HepG2 (cell line): ENCODE results near the gene COLEC12. TPM values are rescaled to one million over a fixed set of nuclear protein-coding genes. Genes with fewer than 3 reads are reported as not detected.

Experiments used
- AKAP8 ChIP-seq: sonication (generic); formaldehyde crosslinking; IDR thresholded peaks from 2 replicates; pipeline ENCODE4 v1.5.1; 2020; ENCODE audit warnings: mild to moderate bottlenecking, missing genetic modification reagents
- BRD4 ChIP-seq: sonication (generic); formaldehyde crosslinking; IDR thresholded peaks from 2 replicates; pipeline ENCODE4 v1.4.0; 2020; ENCODE audit warnings: missing genetic modification reagents
- GABPA ChIP-seq, 2 experiments: IDR thresholded peaks; 2 replicates each; pipeline ENCODE4 v1.6.1; 2011 to 2016; ENCODE audit warnings: low read depth in 2 of 2, low read length in 1 of 2, missing biosample characterization in 1 of 2, missing genetic modification characterization in 1 of 2
- HCFC1 ChIP-seq: fragments of 150-350 bp; IDR thresholded peaks from 2 replicates; pipeline ENCODE4 v1.6.1; 2014; ENCODE audit warnings: low read depth, low read length
- IKZF5 ChIP-seq: IDR thresholded peaks from 2 replicates; pipeline ENCODE4 v1.6.1; 2018; ENCODE audit warnings: missing genetic modification reagents, mild to moderate bottlenecking, missing compliant biosample characterization
- ONECUT2 ChIP-seq: sonication (generic); formaldehyde crosslinking; IDR thresholded peaks from 2 replicates; pipeline ENCODE4 v1.4.0; 2020; ENCODE audit warnings: missing genetic modification reagents
- RBM22 ChIP-seq: fragments of 200-400 bp; formaldehyde crosslinking; optimal IDR thresholded peaks from 2 replicates; pipeline ENCODE3; 2017; ENCODE audit warnings: mild to moderate bottlenecking, low read length, moderate library complexity
- SP1 ChIP-seq, 2 experiments: fragments of 450-650 bp in 1 of 2; sonication (generic) in 1 of 2; formaldehyde crosslinking in 1 of 2; IDR thresholded peaks; 2 replicates each; pipeline versions ENCODE4 v1.4.0 to v1.6.1; 2016 to 2020; ENCODE audit warnings: missing genetic modification reagents in 1 of 2
- STAG1 ChIP-seq: sonication (generic); formaldehyde crosslinking; IDR thresholded peaks from 2 replicates; pipeline ENCODE4 v1.4.0; 2020; ENCODE audit warnings: missing genetic modification reagents
- TOPORS ChIP-seq: sonication (generic); formaldehyde crosslinking; IDR thresholded peaks from 2 replicates; pipeline ENCODE4 v1.8.0; 2023; ENCODE audit warnings: mild to moderate bottlenecking, missing genetic modification reagents
- ZNF18 ChIP-seq: sonication (generic); formaldehyde crosslinking; IDR thresholded peaks from 2 replicates; pipeline ENCODE4 v1.8.0; 2022; ENCODE audit warnings: mild to moderate bottlenecking, missing genetic modification reagents; ENCODE audit not compliant: insufficient replicate concordance
- ZNF501 ChIP-seq: sonication (generic); formaldehyde crosslinking; IDR thresholded peaks from 2 replicates; pipeline ENCODE4 v1.5.1; 2020; ENCODE audit warnings: mild to moderate bottlenecking, moderate library complexity, missing genetic modification reagents
- ZNF609 ChIP-seq: sonication (generic); formaldehyde crosslinking; IDR thresholded peaks from 2 replicates; pipeline ENCODE4 v1.4.0; 2020; ENCODE audit warnings: mild to moderate bottlenecking, missing genetic modification reagents, borderline replicate concordance
- ZNF619 ChIP-seq: sonication (generic); formaldehyde crosslinking; IDR thresholded peaks from 2 replicates; pipeline ENCODE4 v1.4.0; 2020; ENCODE audit warnings: mild to moderate bottlenecking, missing genetic modification reagents
- ZNF710 ChIP-seq: sonication (generic); formaldehyde crosslinking; IDR thresholded peaks from 2 replicates; pipeline ENCODE4 v1.5.0; 2020; ENCODE audit warnings: mild to moderate bottlenecking, missing genetic modification reagents, borderline replicate concordance
- ZNF768 ChIP-seq: sonication (generic); formaldehyde crosslinking; IDR thresholded peaks from 2 replicates; pipeline ENCODE4 v1.4.0; 2020; ENCODE audit warnings: missing genetic modification reagents
- ZNF784 ChIP-seq: sonication (generic); formaldehyde crosslinking; IDR thresholded peaks from 2 replicates; pipeline ENCODE4 v1.5.1; 2020; ENCODE audit warnings: missing genetic modification reagents, mild to moderate bottlenecking, borderline replicate concordance
- ZSCAN9 ChIP-seq: IDR thresholded peaks from 2 replicates; pipeline ENCODE4 v1.6.1; 2016; ENCODE audit warnings: borderline replicate concordance
- polyA plus RNA-seq, 8 experiments: library from polyadenylated mRNA; depleted of rRNA in 3 of 8; stranded (reverse) in 7 of 8; unstranded in 1 of 8; fragments of >200 nt; fragmentation: Illumina TruSeq in 4 of 8; extraction: Trizol in 4 of 8; gene quantifications; 2 replicates each; pipeline versions ENCODE4 v1.2.1 to v1.2.3, GENCODE V29; 2011 to 2016; ENCODE audit warnings: low read depth in 4 of 8, missing spikeins in 1 of 8, mixed read lengths in 1 of 8; ENCODE audit not compliant: insufficient read depth in 1 of 8
- total RNA-seq, 5 experiments: library from RNA; depleted of rRNA; stranded (reverse); fragments of >200 nt; fragmentation: Illumina TruSeq; extraction: Trizol; gene quantifications; 2 replicates each; pipeline ENCODE4 v1.2.3, GENCODE V29; 2016; ENCODE audit warnings: low read depth in 1 of 5

The COLEC12 gene
- total and polyA plus RNA-seq, 2 of the 13 experiments (the other 11 are each of a cell fraction or from before 2014, with no cell fraction given), result 0.02 to 0.11 TPM

GRCh38 chr18:269480-270095 is 230.9 kb downstream of the COLEC12 start (continued):
- peak; percentile 68 for TF ChIP-seq ZNF609
- no peak for TF ChIP-seq ZNF768 (CRISPR knock-in tag)
- no peak for TF ChIP-seq ZSCAN9 (CRISPR knock-in tag)
- no peak for TF ChIP-seq ZNF619
- no peak for TF ChIP-seq AKAP8
- 0 out of 2 replicates have a peak, but pooled peaks have one; percentile 5 for TF ChIP-seq STAG1 (CRISPR knock-in tag)
- TF ChIP-seq TOPORS, result 0 out of 2 replicates have a peak, but pooled peaks have one; percentile 33
- peak; percentile 97 for TF ChIP-seq ONECUT2 (CRISPR knock-in tag)
- no peak for TF ChIP-seq ZNF501
- TF ChIP-seq IKZF5 (CRISPR knock-in tag), result no peak; the same call in 1 of the 2 replicates
- TF ChIP-seq ZNF784 (CRISPR knock-in tag), result no peak
- no peak for TF ChIP-seq RBM22
- TF ChIP-seq ZNF710 (CRISPR knock-in tag), result no peak
- no peak for TF ChIP-seq SP1 (IDR thresholded peaks at IDR 0.05)
- no peak for TF ChIP-seq SP1 (CRISPR knock-in tag; IDR thresholded peaks at IDR 0.05)
- TF ChIP-seq ZNF18, result no peak
- no peak for TF ChIP-seq HCFC1
- TF ChIP-seq GABPA (IDR thresholded peaks at IDR 0.05; ENCODE audit: low read depth, low read length), result no peak
- no peak for TF ChIP-seq GABPA (CRISPR knock-in tag; IDR thresholded peaks at IDR 0.05; ENCODE audit: low read depth)
- TF ChIP-seq BRD4 (CRISPR knock-in tag), result no peak
